ENCODE measurements around the gene ARMC10.

GRCh38 chr7:103075337-103075918 lies 488 bp downstream of the ARMC10 start:
- TF ChIP-seq CTCF (IDR thresholded peaks at IDR 0.05; ENCODE audit: low read length): no peak
- TF ChIP-seq EZH2 (IDR thresholded peaks at IDR 0.05; ENCODE audit: borderline replicate concordance, low read length): no peak
